ENCODE results near the gene DPP6.

- TF ChIP-seq HDGF (IDR thresholded peaks at IDR 0.05; ENCODE audit: borderline replicate concordance): no peak
- TF ChIP-seq SP1 (IDR thresholded peaks at IDR 0.05): no peak
- no peak for TF ChIP-seq ZNF384 (IDR thresholded peaks at IDR 0.05)
- TF ChIP-seq CTBP1 (IDR thresholded peaks at IDR 0.05; ENCODE audit: borderline replicate concordance): no peak
- TF ChIP-seq BHLHE40 (IDR thresholded peaks at IDR 0.05; ENCODE audit: borderline replicate concordance): no peak
- TF ChIP-seq SUZ12 (IDR thresholded peaks at IDR 0.05): no peak
- no peak for TF ChIP-seq L3MBTL2 (conservative IDR thresholded peaks at IDR 0.05)
- no peak for TF ChIP-seq ELF4 (IDR thresholded peaks at IDR 0.05)
- no peak for TF ChIP-seq FOXM1 (IDR thresholded peaks at IDR 0.05; ENCODE audit: borderline replicate concordance)
- no peak for TF ChIP-seq ARNT (IDR thresholded peaks at IDR 0.05)
- TF ChIP-seq PKNOX1 (IDR thresholded peaks at IDR 0.05): no peak
- no peak for TF ChIP-seq NFRKB (IDR thresholded peaks at IDR 0.05)
Observed at GRCh38 chr7:154686305-154686704, 634.1 kb downstream of the DPP6 start.

Data from HEK293T (cell line).